GM23248 (cell line): ENCODE measurements around the gene CLRN2. TPM values are rescaled to one million over a fixed set of nuclear protein-coding genes. Genes with fewer than 3 reads are reported as not detected.

ENCODE experiments used
- DNase-seq: peaks from one replicate; pipeline ENCODE4 v3.0.0-alpha.2; 2015
- H2AFZ ChIP-seq: fragments of 200-600 bp; sonication (generic); 2 replicates; pipeline ENCODE4 v1.6.1; 2016; ENCODE audit warnings: antibody characterized with exemption
- H3F3A ChIP-seq: fragments of 200-600 bp; sonication (generic); 2 replicates; pipeline ENCODE4 v1.6.1; 2016; ENCODE audit warnings: mild to moderate bottlenecking, antibody characterized with exemption, mixed run types; ENCODE audit not compliant: insufficient read depth
- H3K27ac ChIP-seq: fragments of 200-600 bp; sonication (generic); 2 replicates; pipeline ENCODE4 v1.5.1; 2016; ENCODE audit warnings: mild to moderate bottlenecking
- H3K27me3 ChIP-seq: fragments of 200-600 bp; sonication (generic); replicated peaks from 2 replicates; pipeline ENCODE4 v1.6.1; 2016; ENCODE audit warnings: mild to moderate bottlenecking; ENCODE audit not compliant: insufficient read depth
- H3K36me3 ChIP-seq: fragments of 200-600 bp; sonication (generic); 2 replicates; pipeline ENCODE4 v1.6.1; 2016; ENCODE audit warnings: low read depth, mild to moderate bottlenecking
- H3K4me1 ChIP-seq: fragments of 200-600 bp; sonication (generic); 2 replicates; pipeline ENCODE4 v1.6.1; 2016; ENCODE audit warnings: mild to moderate bottlenecking; ENCODE audit not compliant: insufficient read depth
- H3K4me2 ChIP-seq: fragments of 200-600 bp; sonication (generic); one replicate; pipeline ENCODE4 v1.6.1; 2016; ENCODE audit warnings: mild to moderate bottlenecking; ENCODE audit not compliant: unreplicated experiment
- H3K4me3 ChIP-seq: fragments of 200-600 bp; sonication (generic); 2 replicates; pipeline ENCODE4 v1.5.1; 2016; ENCODE audit warnings: mild to moderate bottlenecking
- H3K79me2 ChIP-seq: fragments of 200-600 bp; sonication (generic); 2 replicates; pipeline ENCODE4 v1.6.1; 2016; ENCODE audit warnings: mild to moderate bottlenecking; ENCODE audit not compliant: insufficient read depth
- H3K9ac ChIP-seq: fragments of 200-600 bp; sonication (generic); 2 replicates; pipeline ENCODE4 v1.6.1; 2016; ENCODE audit warnings: mild to moderate bottlenecking
- H3K9me2 ChIP-seq: fragments of 200-600 bp; sonication (generic); 2 replicates; pipeline ENCODE4 v1.6.1; 2016; ENCODE audit warnings: mixed run types, mild to moderate bottlenecking, moderate library complexity; ENCODE audit not compliant: insufficient read depth
- H3K9me3 ChIP-seq: fragments of 200-600 bp; sonication (generic); one replicate; pipeline ENCODE4 v1.6.1; 2017; ENCODE audit warnings: low read depth
- H4K20me1 ChIP-seq: fragments of 200-600 bp; sonication (generic); 2 replicates; pipeline ENCODE4 v1.6.0; 2016; ENCODE audit not compliant: insufficient read depth
- EZH2 ChIP-seq: fragments of 200-600 bp; sonication (generic); IDR thresholded peaks from 2 replicates; pipeline ENCODE4 v1.6.1; 2018; ENCODE audit warnings: antibody characterized with exemption, mild to moderate bottlenecking; ENCODE audit not compliant: insufficient read depth, poor library complexity, severe bottlenecking
- EZH2phosphoT487 ChIP-seq: fragments of 200-600 bp; sonication (generic); IDR thresholded peaks from 2 replicates; pipeline ENCODE4 v1.6.1; 2018; ENCODE audit warnings: antibody characterized with exemption, moderate library complexity, mild to moderate bottlenecking, low read depth; ENCODE audit not compliant: insufficient read depth
- WGBS, 2 experiments: methylation state at CpG; one replicate each; pipeline ENCODE4 v1.1.6; 2015 to 2017; ENCODE audit warnings: low lambda C conversion rate in 2 of 2, low coverage in 1 of 2; ENCODE audit errors: missing lambda C conversion rate in 2 of 2; 5-methylcytosine and 5-hydroxymethylcytosine counted together
- in situ Hi-C: fragments of 300-500 bp; cut with MboI; formaldehyde crosslinking; loops from 2 replicates; pipeline ENCODE4 v1.15.0; 2020
- polyA plus RNA-seq: library from polyadenylated mRNA; unstranded; fragments of >200 nt; fragmentation: Nextera tagmentation; extraction: Ambion mirVana; gene quantifications from 2 replicates; pipeline ENCODE4 v1.2.1, GENCODE V29; 2016
- total RNA-seq: library from RNA; depleted of rRNA; stranded (reverse); fragments of >200 nt; shearing (Covaris generic); gene quantifications from 2 replicates; pipeline ENCODE4 v1.2.3, GENCODE V29; 2014

CLRN2 gene
- total and polyA plus RNA-seq, 2 experiments from 2014 or later = not detected

- H3K4me2 ChIP-seq = no peak overlapping the region
- H3K9me2 ChIP-seq = no peaks in the 10 kb centered on the region
- WGBS, 2 experiments = 96 to 98% methylated on average over 2 of the region's 2 CpGs
- no peak overlapping the region for H3K4me3 ChIP-seq
- no peak overlapping the region for H3K9ac ChIP-seq
- no peak overlapping the region for H2AFZ ChIP-seq
- H3K27ac ChIP-seq = no peak overlapping the region
- no peak for DNase-seq
- no peaks in the 10 kb centered on the region for H4K20me1 ChIP-seq
- in situ Hi-C loops = no loop called here
- peaks cover 8% of the 10 kb centered on the region; the same call in 1 of the 2 replicates for H3K36me3 ChIP-seq
- H3K9me3 ChIP-seq = no peaks in the 10 kb centered on the region
- H3F3A ChIP-seq = no peaks in the 10 kb centered on the region
- no peaks in the 10 kb centered on the region for H3K79me2 ChIP-seq
- H3K27me3 ChIP-seq = no peaks in the 10 kb centered on the region
- TF ChIP-seq EZH2phosphoT487 (no peak), EZH2 (no peak)
- no peaks in the 10 kb centered on the region for H3K4me1 ChIP-seq
Measured at GRCh38 chr4:17482716-17483115, 32.2 kb upstream of the CLRN2 start.

GRCh38 chr4:17489123-17489522 is 25.8 kb upstream of the CLRN2 start:
- in situ Hi-C loops = no loop called here
- TF ChIP-seq EZH2 = no peak
- TF ChIP-seq EZH2phosphoT487 = no peak
- Histone ChIP-seq H3K79me2 (no peaks in the 10 kb centered on the region), H3K4me2 (no peak overlapping the region), H3K9me3 (no peaks in the 10 kb centered on the region), H2AFZ (no peak overlapping the region), H3K9ac (no peak overlapping the region), H3K27ac (no peak overlapping the region), H3K36me3 (peaks cover 8% of the 10 kb centered on the region; the same call in 1 of the 2 replicates), H4K20me1 (no peaks in the 10 kb centered on the region), H3K4me1 (peaks cover 4% of the 10 kb centered on the region), H3K27me3 (no peaks in the 10 kb centered on the region), H3F3A (no peaks in the 10 kb centered on the region), H3K4me3 (no peak overlapping the region), H3K9me2 (no peaks in the 10 kb centered on the region)
- DNase-seq = no peak
- 79 to 81% methylated on average over 5 of the region's 5 CpGs for WGBS, 2 experiments

GRCh38 chr4:17489721-17490120 is 25.2 kb upstream of the CLRN2 start:
- WGBS, 2 experiments = 68 to 72% methylated on average over 8 of the region's 8 CpGs
- Histone ChIP-seq H3K9ac (no peak overlapping the region), H3K9me2 (no peaks in the 10 kb centered on the region), H2AFZ (no peak overlapping the region), H3K4me2 (no peak overlapping the region), H3F3A (no peaks in the 10 kb centered on the region), H4K20me1 (no peaks in the 10 kb centered on the region), H3K9me3 (no peaks in the 10 kb centered on the region), H3K4me1 (peaks cover 10% of the 10 kb centered on the region), H3K27me3 (no peaks in the 10 kb centered on the region), H3K4me3 (no peak overlapping the region), H3K27ac (no peak overlapping the region), H3K36me3 (peaks cover 8% of the 10 kb centered on the region; the same call in 1 of the 2 replicates), H3K79me2 (no peaks in the 10 kb centered on the region)
- TF ChIP-seq EZH2phosphoT487 = no peak
- no peak for TF ChIP-seq EZH2
- DNase-seq = no peak
- in situ Hi-C loops = no loop called here

GRCh38 chr4:17490575-17491059 is 24.3 kb upstream of the CLRN2 start:
- no peak for DNase-seq
- Histone ChIP-seq H2AFZ (no peak overlapping the region), H3K36me3 (peaks cover 8% of the 10 kb centered on the region; the same call in 1 of the 2 replicates), H3K9me3 (no peaks in the 10 kb centered on the region), H3K9me2 (no peaks in the 10 kb centered on the region), H3F3A (no peaks in the 10 kb centered on the region), H3K27me3 (no peaks in the 10 kb centered on the region), H3K4me2 (no peak overlapping the region), H3K79me2 (no peaks in the 10 kb centered on the region), H4K20me1 (no peaks in the 10 kb centered on the region), H3K27ac (no peak overlapping the region), H3K4me3 (no peak overlapping the region), H3K4me1 (peaks cover 11% of the 10 kb centered on the region), H3K9ac (no peak overlapping the region)
- TF ChIP-seq EZH2phosphoT487 = no peak
- TF ChIP-seq EZH2 = no peak
- in situ Hi-C loops = no loop called here
- WGBS, 2 experiments = 92 to 96% methylated on average over 6 of the region's 6 CpGs

GRCh38 chr4:17491196-17491595 is 23.8 kb upstream of the CLRN2 start:
- in situ Hi-C loops = no loop called here
- no peaks in the 10 kb centered on the region for H3K9me2 ChIP-seq
- no peak overlapping the region for H3K27ac ChIP-seq
- no peak overlapping the region for H3K9ac ChIP-seq
- H2AFZ ChIP-seq = no peak overlapping the region
- DNase-seq = no peak
- no peaks in the 10 kb centered on the region for H3K9me3 ChIP-seq
- H4K20me1 ChIP-seq = no peaks in the 10 kb centered on the region
- H3K4me2 ChIP-seq = no peak overlapping the region
- no peaks in the 10 kb centered on the region for H3K79me2 ChIP-seq
- WGBS, 2 experiments = 76 to 79% methylated on average over 3 of the region's 3 CpGs
- peaks cover 11% of the 10 kb centered on the region for H3K4me1 ChIP-seq
- no peaks in the 10 kb centered on the region for H3F3A ChIP-seq
- no peak for TF ChIP-seq EZH2phosphoT487
- no peak for TF ChIP-seq EZH2
- H3K27me3 ChIP-seq = no peaks in the 10 kb centered on the region
- H3K4me3 ChIP-seq = no peak overlapping the region
- 0 out of 2 replicates have a peak, but pooled peaks cover 5% of the 10 kb centered on the region for H3K36me3 ChIP-seq
